GM21423 (cell line): Measurements from ENCODE around the gene CADM4.
"Not testable (repeated sequence)": the region's sequence is repeated elsewhere in the genome, so short reads cannot be mapped to it uniquely, and the experiment has no call there.

Experiments
- ATAC-seq: cut with Tn5 transposase; IDR thresholded peaks from one replicate; pipeline ENCODE4 v1.9.1; 2021; ENCODE audit warnings: mild to moderate bottlenecking, moderate library complexity; ENCODE audit not compliant: unreplicated experiment

The CADM4 gene

GRCh38 chr19:43589678-43590077 lies 50.0 kb downstream of the CADM4 start:
- no peak for ATAC-seq

DNA sequence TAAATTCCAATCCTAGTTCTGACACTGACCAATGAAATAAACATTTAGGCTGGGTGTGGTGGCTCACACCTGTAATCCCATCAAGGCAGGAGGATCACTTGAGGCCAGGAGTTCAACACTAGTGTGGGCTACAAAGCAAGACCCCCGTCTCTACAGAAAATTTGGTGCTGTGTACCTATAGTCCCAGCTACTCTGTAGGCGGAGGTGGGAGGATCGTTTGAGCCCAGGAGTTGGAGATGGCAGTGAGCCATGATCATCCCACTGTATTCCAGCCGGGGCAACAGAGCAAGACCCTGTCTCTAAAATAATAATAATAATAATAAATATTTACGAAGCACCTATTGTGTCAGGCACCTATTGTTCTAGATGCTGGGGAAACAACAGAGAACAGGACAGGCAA lies 50.4 kb downstream of the CADM4 start:
- no peak for ATAC-seq

DNA sequence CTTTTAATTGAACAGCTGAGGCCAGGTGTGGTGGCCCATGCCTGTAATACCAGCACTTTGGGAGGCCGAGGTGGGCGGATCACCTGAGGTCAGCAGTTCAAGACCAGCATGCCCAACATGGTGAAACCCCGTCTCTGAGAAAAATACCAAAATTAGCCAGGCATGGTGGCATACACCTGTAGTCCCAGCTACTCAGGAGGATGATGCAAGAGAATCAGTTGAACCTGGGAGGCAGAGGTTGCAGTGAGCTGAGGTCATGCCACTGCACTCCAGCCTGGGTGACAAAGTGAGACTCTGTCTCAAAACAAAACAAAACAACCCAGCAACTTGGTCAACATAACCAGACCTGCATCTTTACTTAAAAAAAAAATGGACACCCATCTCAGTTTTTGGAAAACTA lies 52.6 kb downstream of the CADM4 start:
- not testable (repeated sequence) for ATAC-seq

DNA sequence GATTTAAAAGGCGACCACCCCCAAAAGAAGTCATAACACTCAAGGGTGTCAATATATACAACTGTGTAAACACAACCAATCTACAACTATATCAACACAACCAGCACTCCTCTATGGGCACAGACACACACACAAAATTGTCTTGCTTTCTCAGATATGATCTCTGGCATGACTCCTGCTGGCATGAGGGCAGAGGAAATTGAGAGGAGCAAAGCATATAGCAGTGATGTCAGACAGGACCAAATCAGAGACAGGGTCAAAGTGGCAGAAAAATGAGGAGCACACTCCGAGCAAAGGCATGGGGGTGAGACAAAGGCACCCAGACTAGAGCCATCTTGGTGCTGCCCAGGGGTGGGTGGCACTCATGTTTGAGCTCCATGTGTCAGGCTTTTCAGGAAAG lies 53.3 kb downstream of the CADM4 start:
- no peak for ATAC-seq

DNA sequence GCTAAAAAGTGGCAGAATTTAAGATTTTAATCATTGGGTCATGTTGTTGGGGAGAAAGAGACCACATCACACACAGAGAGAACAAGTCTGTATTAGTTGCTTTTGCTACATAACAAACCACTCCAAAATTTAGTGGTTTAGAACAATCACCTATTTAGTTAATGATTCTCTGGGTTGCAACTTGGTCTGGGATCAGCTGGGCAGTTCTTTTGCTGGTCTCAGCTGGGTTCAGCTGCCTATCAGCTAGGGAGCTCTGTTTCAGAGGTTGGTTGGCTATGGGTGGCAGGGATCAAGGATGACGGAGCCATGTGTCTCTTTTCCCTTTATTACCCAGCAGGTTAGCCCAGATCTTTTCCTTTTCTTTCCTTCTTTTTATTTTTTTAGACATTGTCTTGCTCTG lies 55.2 kb downstream of the CADM4 start:
- no peak for ATAC-seq

- no peak for ATAC-seq
Observed at GRCh38 chr19:43582495-43582894, 57.2 kb downstream of the CADM4 start.

- ATAC-seq = no peak
Observed at GRCh38 chr19:43581467-43581866, 58.2 kb downstream of the CADM4 start.

GRCh38 chr19:43578787-43579186 lies 60.9 kb downstream of the CADM4 start:
- ATAC-seq = no peak

- no peak for ATAC-seq
Observed at GRCh38 chr19:43575955-43576878, 63.4 kb downstream of the CADM4 start.

- peak; percentile 95 for ATAC-seq
Observed at GRCh38 chr19:43575156-43575950, 64.3 kb downstream of the CADM4 start, which contains the start of the genes PINLYP and XRCC1. Gene PINLYP, plus strand, starts transcription at chr19:43575801. Its CDS starts 1,391 bp downstream, at chr19:43577192. Gene XRCC1, minus strand, starts transcription at chr19:43575527. Its CDS starts 69 bp downstream, at chr19:43575458.

GRCh38 chr19:43574424-43575155 lies 65.1 kb downstream of the CADM4 start:
- no peak for ATAC-seq
